Activated CD4-positive, alpha-beta T cell treated with anti-CD3 and anti-CD28 coated beads for 36 hours (primary cell): Measurements from ENCODE around the gene FAM107B. TPM values are rescaled to one million over a fixed set of nuclear protein-coding genes. Genes with fewer than 3 reads are reported as not detected.
A peak's percentile ranks its signal among the peaks of the same experiment; 100 is the strongest.

ENCODE experiments used
- ATAC-seq: fragments of 200-7000 bp; cut with Tn5 transposase; one replicate; pipeline ENCODE4 v1.10.0; 2021; ENCODE audit warnings: mild to moderate bottlenecking, moderate library complexity
- CTCF ChIA-PET: fragments of 350-600 bp; sonication (Branson Sonifier 250); formaldehyde crosslinking; loops from one replicate; lab custom pipeline; 2021; ENCODE audit warnings: antibody characterized with exemption; lab: Charles Lee
- POLR2A ChIA-PET: fragments of 350-600 bp; sonication (Branson Sonifier 250); formaldehyde crosslinking; loops from one replicate; lab custom pipeline; 2021; ENCODE audit warnings: antibody characterized with exemption, inconsistent platforms; lab: Charles Lee
- DNase-seq: peaks from one replicate; pipeline ENCODE4 v3.0.0-alpha.2; 2020
- H3K27ac Mint-ChIP-seq: one replicate; pipeline ENCODE4 v1.8.0; 2021; ENCODE audit warnings: mixed read lengths
- H3K27me3 Mint-ChIP-seq: one replicate; pipeline ENCODE4 v1.8.0; 2021; ENCODE audit warnings: mixed read lengths
- H3K36me3 Mint-ChIP-seq: one replicate; pipeline ENCODE4 v1.8.0; 2021; ENCODE audit warnings: low read depth, mixed read lengths
- H3K4me1 Mint-ChIP-seq: one replicate; pipeline ENCODE4 v1.8.0; 2021; ENCODE audit warnings: mixed read lengths
- H3K4me3 Mint-ChIP-seq: one replicate; pipeline ENCODE4 v1.8.0; 2021; ENCODE audit warnings: mild to moderate bottlenecking, moderate library complexity, mixed read lengths
- H3K9me3 Mint-ChIP-seq: one replicate; pipeline ENCODE4 v1.8.0; 2021; ENCODE audit warnings: low read depth, mixed read lengths
- intact Hi-C, 2 experiments: fragments of 100-400 bp; cut with DNase I in 1 of 2; cut with micrococcal nuclease in 1 of 2; formaldehyde crosslinking; loops; one replicate each; pipeline versions ENCODE4 v1.14.2 to v1.15.1; 2022 to 2024; cut with DNase I, micrococcal nuclease
- total RNA-seq, 2 experiments: library from RNA; stranded (reverse); gene quantifications; one replicate each; pipeline ENCODE4 v1.2.3, GENCODE V29; 2021

Gene FAM107B
- total RNA-seq, 2 experiments from 2014 or later, result 126 to 148 TPM

DNA sequence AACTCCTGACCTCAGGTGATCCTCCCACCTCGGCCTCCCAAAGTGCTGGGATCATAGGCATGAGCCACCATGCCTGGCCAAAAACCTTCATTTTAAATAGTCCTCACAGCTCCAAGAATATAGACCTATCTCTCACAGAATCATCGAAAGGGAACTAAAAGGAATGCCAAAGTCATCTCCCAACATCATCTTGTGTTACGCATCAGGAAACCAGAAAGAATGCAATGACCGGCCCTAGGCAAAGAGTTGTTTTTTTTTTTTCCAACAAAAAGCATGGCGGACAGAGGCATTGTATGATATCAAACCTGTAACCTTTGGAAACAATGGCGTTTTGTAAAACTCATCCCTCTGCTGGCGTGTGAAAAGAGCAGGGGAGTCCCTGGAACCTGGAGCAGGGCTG lies 73.2 kb downstream of the FAM107B start:
- intact Hi-C loops, result no loop called here
- ChIA-PET POLR2A (no interaction called here), CTCF (no interaction called here)
- no peak for DNase-seq
- no peaks in the 10 kb centered on the region for H3K36me3 Mint-ChIP-seq
- H3K27ac Mint-ChIP-seq, result no peak overlapping the region
- H3K4me1 Mint-ChIP-seq, result peaks cover 8% of the 10 kb centered on the region
- ATAC-seq, result no peak
- H3K27me3 Mint-ChIP-seq, result no peaks in the 10 kb centered on the region
- H3K4me3 Mint-ChIP-seq, result no peak overlapping the region
- peaks cover 6% of the 10 kb centered on the region for H3K9me3 Mint-ChIP-seq

- peaks cover 6% of the 10 kb centered on the region for H3K9me3 Mint-ChIP-seq
- H3K4me1 Mint-ChIP-seq, result peaks cover 8% of the 10 kb centered on the region
- intact Hi-C loops, result no loop called here
- DNase-seq (no peak), ATAC-seq (no peak)
- H3K4me3 Mint-ChIP-seq, result no peak overlapping the region
- CTCF ChIA-PET, result no interaction called here
- H3K27me3 Mint-ChIP-seq, result no peaks in the 10 kb centered on the region
- no peaks in the 10 kb centered on the region for H3K36me3 Mint-ChIP-seq
- no peak overlapping the region for H3K27ac Mint-ChIP-seq
- POLR2A ChIA-PET, result no interaction called here
Measured at GRCh38 chr10:14700546-14700945, 74.2 kb downstream of the FAM107B start.

GRCh38 chr10:14699482-14699881 lies 75.2 kb downstream of the FAM107B start:
- Mint-ChIP-seq H3K27ac (no peak overlapping the region), H3K36me3 (no peaks in the 10 kb centered on the region), H3K27me3 (no peaks in the 10 kb centered on the region), H3K4me1 (peaks cover 8% of the 10 kb centered on the region), H3K4me3 (no peak overlapping the region), H3K9me3 (peaks cover 6% of the 10 kb centered on the region)
- intact Hi-C loops, result no loop called here
- CTCF ChIA-PET, result no interaction called here
- ATAC-seq, result no peak
- POLR2A ChIA-PET, result no interaction called here
- DNase-seq, result no peak

- peaks cover 6% of the 10 kb centered on the region for H3K9me3 Mint-ChIP-seq
- POLR2A ChIA-PET, result no interaction called here
- intact Hi-C loops, result no loop called here
Measured at GRCh38 chr10:14698829-14699170, 75.9 kb downstream of the FAM107B start.

GRCh38 chr10:14698111-14698828 lies 76.4 kb downstream of the FAM107B start:
- CTCF ChIA-PET, result interaction anchor here (0.7 to 1.0 kb wide), 2 partner anchors 12 to 162 kb away, joined by 3 read pairs; no protein-coding TSS in a partner anchor
- H3K36me3 Mint-ChIP-seq, result no peaks in the 10 kb centered on the region
- no peak overlapping the region for H3K4me3 Mint-ChIP-seq
- H3K27ac Mint-ChIP-seq, result no peak overlapping the region
- intact Hi-C loops, result no loop called here
- peak; percentile 11 for DNase-seq
- H3K9me3 Mint-ChIP-seq, result peaks cover 6% of the 10 kb centered on the region
- POLR2A ChIA-PET, result no interaction called here
- ATAC-seq, result peak; percentile 30
- no peaks in the 10 kb centered on the region for H3K27me3 Mint-ChIP-seq
- peaks cover 8% of the 10 kb centered on the region for H3K4me1 Mint-ChIP-seq

More at GRCh38 chr10:14698829-14699170, 75.9 kb downstream of the FAM107B start:
- peaks cover 8% of the 10 kb centered on the region for H3K4me1 Mint-ChIP-seq
- H3K4me3 Mint-ChIP-seq, result no peak overlapping the region
- ATAC-seq (peak; percentile 63), DNase-seq (no peak)
- no peaks in the 10 kb centered on the region for H3K36me3 Mint-ChIP-seq
- no peak overlapping the region for H3K27ac Mint-ChIP-seq
- CTCF ChIA-PET, result no interaction called here
- H3K27me3 Mint-ChIP-seq, result no peaks in the 10 kb centered on the region

- Mint-ChIP-seq H3K36me3 (no peaks in the 10 kb centered on the region), H3K27ac (no peak overlapping the region), H3K4me1 (peaks cover 11% of the 10 kb centered on the region), H3K9me3 (peaks cover 6% of the 10 kb centered on the region), H3K4me3 (no peak overlapping the region), H3K27me3 (no peaks in the 10 kb centered on the region)
- intact Hi-C loops, result no loop called here
- DNase-seq (no peak), ATAC-seq (no peak)
- ChIA-PET POLR2A (no interaction called here), CTCF (interaction anchor here (0.6 to 1.0 kb wide), 2 partner anchors 161 to 701 kb away, joined by 3 read pairs; no protein-coding TSS in a partner anchor)
Measured at GRCh38 chr10:14697281-14697680, 77.4 kb downstream of the FAM107B start.

- Mint-ChIP-seq H3K9me3 (peaks cover 6% of the 10 kb centered on the region), H3K4me3 (no peak overlapping the region), H3K27ac (no peak overlapping the region), H3K4me1 (peaks cover 13% of the 10 kb centered on the region), H3K27me3 (no peaks in the 10 kb centered on the region), H3K36me3 (no peaks in the 10 kb centered on the region)
- ChIA-PET POLR2A (no interaction called here), CTCF (interaction anchor here (0.6 to 1.0 kb wide), 2 partner anchors 161 to 701 kb away, joined by 3 read pairs; no protein-coding TSS in a partner anchor)
- no peak for DNase-seq
- intact Hi-C loops, result no loop called here
- no peak for ATAC-seq
Measured at GRCh38 chr10:14696821-14697220, 77.9 kb downstream of the FAM107B start.

DNA sequence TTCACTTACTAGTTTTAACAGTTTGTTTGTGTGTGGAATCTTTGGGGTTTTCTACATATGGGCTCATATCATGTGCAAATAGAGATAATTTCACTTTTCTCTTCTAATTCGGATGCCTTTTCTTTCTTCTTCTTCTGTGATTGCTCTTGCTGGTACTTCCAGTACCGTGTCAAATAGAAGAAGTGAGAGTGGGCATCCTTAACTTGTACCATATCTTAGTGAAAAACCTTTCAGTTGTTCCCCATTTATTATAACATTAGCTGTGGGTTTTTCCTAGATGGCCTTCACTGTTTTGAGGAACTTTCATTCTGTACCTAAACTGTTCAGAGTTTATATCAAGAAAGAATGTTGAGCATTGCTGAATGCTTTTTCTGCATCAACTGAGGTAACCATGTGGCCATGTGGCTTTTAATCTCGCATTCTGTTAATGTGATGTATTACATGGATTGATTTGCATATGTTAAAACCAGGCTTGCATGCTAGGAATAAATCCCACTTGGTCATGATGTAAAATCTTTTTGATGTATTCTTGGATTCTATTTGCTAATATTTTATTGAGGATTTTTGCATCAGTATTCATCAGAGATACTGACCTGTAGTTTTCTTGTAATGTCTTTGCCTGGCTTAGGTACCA lies 78.7 kb downstream of the FAM107B start:
- H3K27me3 Mint-ChIP-seq, result no peaks in the 10 kb centered on the region
- CTCF ChIA-PET, result no interaction called here
- POLR2A ChIA-PET, result no interaction called here

GRCh38 chr10:14693891-14694290 lies 80.8 kb downstream of the FAM107B start:
- intact Hi-C loops, result no loop called here
- no peak for DNase-seq
- no peak overlapping the region for H3K27ac Mint-ChIP-seq
- ATAC-seq, result no peak
- no peaks in the 10 kb centered on the region for H3K36me3 Mint-ChIP-seq
- POLR2A ChIA-PET, result no interaction called here
- H3K27me3 Mint-ChIP-seq, result no peaks in the 10 kb centered on the region
- H3K4me1 Mint-ChIP-seq, result peaks cover 14% of the 10 kb centered on the region
- CTCF ChIA-PET, result no interaction called here
- H3K4me3 Mint-ChIP-seq, result no peak overlapping the region
- no peaks in the 10 kb centered on the region for H3K9me3 Mint-ChIP-seq

More for the DNA sequence above, 78.7 kb downstream of the FAM107B start:
- intact Hi-C loops, result no loop called here
- Mint-ChIP-seq H3K27ac (no peak overlapping the region), H3K4me1 (peaks cover 13% of the 10 kb centered on the region), H3K36me3 (no peaks in the 10 kb centered on the region), H3K4me3 (no peak overlapping the region), H3K9me3 (peaks cover 6% of the 10 kb centered on the region)
- DNase-seq (no peak), ATAC-seq (no peak)

- no peaks in the 10 kb centered on the region for H3K36me3 Mint-ChIP-seq
- ChIA-PET POLR2A (no interaction called here), CTCF (interaction anchor here (0.6 to 0.8 kb wide), 2 partner anchors 75 to 678 kb away, joined by 3 read pairs; no protein-coding TSS in a partner anchor)
- H3K4me3 Mint-ChIP-seq, result no peak overlapping the region
- no peaks in the 10 kb centered on the region for H3K27me3 Mint-ChIP-seq
- peaks cover 12% of the 10 kb centered on the region for H3K4me1 Mint-ChIP-seq
- no peak overlapping the region for H3K27ac Mint-ChIP-seq
- intact Hi-C loops, result no loop called here
- ATAC-seq (no peak), DNase-seq (no peak)
- H3K9me3 Mint-ChIP-seq, result no peaks in the 10 kb centered on the region
Measured at GRCh38 chr10:14692344-14693076, 82.2 kb downstream of the FAM107B start.

DNA sequence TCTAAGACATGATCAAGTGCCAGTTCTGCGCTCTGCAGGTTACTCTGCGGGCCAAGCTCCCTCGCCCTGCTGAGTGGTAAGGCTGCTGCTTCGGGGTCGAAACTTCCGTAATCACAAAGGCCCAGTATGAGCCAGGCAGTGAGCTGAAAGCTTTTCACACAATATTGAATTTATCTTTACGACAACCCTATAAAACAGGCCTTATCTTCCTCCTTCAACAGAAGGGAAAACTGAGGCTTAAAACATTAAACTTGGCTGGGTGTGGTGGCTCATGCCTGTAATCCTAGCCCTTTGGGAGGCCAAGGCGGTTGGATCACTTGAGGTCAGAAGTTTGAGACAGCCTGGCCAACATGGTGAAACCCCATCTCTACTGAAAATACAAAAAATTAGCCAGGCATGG lies 83.3 kb downstream of the FAM107B start:
- no peaks in the 10 kb centered on the region for H3K9me3 Mint-ChIP-seq
- CTCF ChIA-PET, result no interaction called here
- H3K36me3 Mint-ChIP-seq, result no peaks in the 10 kb centered on the region
- H3K27me3 Mint-ChIP-seq, result no peaks in the 10 kb centered on the region
- intact Hi-C loops, result no loop called here
- no peak overlapping the region for H3K27ac Mint-ChIP-seq
- DNase-seq, result no peak
- ATAC-seq, result no peak
- H3K4me1 Mint-ChIP-seq, result peaks cover 17% of the 10 kb centered on the region
- no peak overlapping the region for H3K4me3 Mint-ChIP-seq
- POLR2A ChIA-PET, result no interaction called here
